Stomach smooth muscle (tissue), 2 donors: ENCODE measurements around the gene NUP58.
"Not testable (repeated sequence)": the region's sequence is repeated elsewhere in the genome, so short reads cannot be mapped to it uniquely, and the experiment has no call there.

Experiments
- H3K27ac ChIP-seq: one replicate; pipeline ENCODE4 v1.7.0; 2013; ENCODE audit warnings: mild to moderate bottlenecking, low read length, inconsistent platforms
- H3K27me3 ChIP-seq, 2 donors: one replicate each; pipeline ENCODE4 v1.7.0; 2013; ENCODE audit warnings: low read length in 2 of 2; ENCODE audit not compliant: insufficient read depth in 2 of 2, control insufficient read depth in 1 of 2
- H3K36me3 ChIP-seq, 2 donors: one replicate each; pipeline ENCODE4 v1.7.0; 2013; ENCODE audit warnings: low read length in 2 of 2; ENCODE audit not compliant: control insufficient read depth in 2 of 2, insufficient read depth in 2 of 2
- H3K4me1 ChIP-seq: one replicate; pipeline ENCODE4 v1.7.0; 2013; ENCODE audit warnings: low read length; ENCODE audit not compliant: control insufficient read depth, insufficient read depth
- H3K4me3 ChIP-seq, 2 donors: one replicate each; pipeline ENCODE4 v1.7.0; 2013; ENCODE audit warnings: low read length in 2 of 2
- H3K9ac ChIP-seq, 2 donors: one replicate each; pipeline ENCODE4 v1.7.0; 2013; ENCODE audit warnings: low read length in 2 of 2, mild to moderate bottlenecking in 1 of 2
- H3K9me3 ChIP-seq, 2 donors: one replicate each; pipeline ENCODE4 v1.7.0; 2013; ENCODE audit warnings: low read length in 2 of 2; ENCODE audit not compliant: control insufficient read depth in 2 of 2
- donor health status: healthy.
- donor health status: Pancreatic carcinoma.

NUP58 gene

GRCh38 chr13:25306671-25307464, 5.4 kb downstream of the NUP58 start:
- Histone ChIP-seq H3K36me3 (peaks cover 18 to 26% of the 10 kb centered on the region in 2 donors), H3K27me3 (no peaks in the 10 kb centered on the region)

GRCh38 chr13:25310891-25311290, 9.5 kb downstream of the NUP58 start:
- H3K9ac ChIP-seq = no peak overlapping the region
- no peaks in the 10 kb centered on the region for H3K4me1 ChIP-seq
- peaks cover 25 to 33% of the 10 kb centered on the region in 2 donors for H3K36me3 ChIP-seq
- no peaks in the 10 kb centered on the region for H3K9me3 ChIP-seq
- no peaks in the 10 kb centered on the region for H3K27me3 ChIP-seq
- no peak overlapping the region for H3K27ac ChIP-seq
- H3K4me3 ChIP-seq = no peak overlapping the region

More at GRCh38 chr13:25306671-25307464, 5.4 kb downstream of the NUP58 start:
- Histone ChIP-seq H3K4me1 (no peaks in the 10 kb centered on the region), H3K9me3 (no peaks in the 10 kb centered on the region), H3K4me3 (no peak overlapping the region), H3K9ac (no peak overlapping the region), H3K27ac (no peak overlapping the region)

- peaks cover 21 to 22% of the 10 kb centered on the region in 2 donors for H3K36me3 ChIP-seq
- not testable (repeated sequence) for H3K9me3 ChIP-seq, H3K9ac ChIP-seq, H3K27ac ChIP-seq, H3K27me3 ChIP-seq, H3K4me1 ChIP-seq, H3K4me3 ChIP-seq
These were observed 17.5 kb downstream of the NUP58 start for GRCh38 chr13:25318946-25319345.

GRCh38 chr13:25319771-25320170, 18.3 kb downstream of the NUP58 start:
- H3K36me3 ChIP-seq = peaks cover 21 to 22% of the 10 kb centered on the region in 2 donors
- no peak overlapping the region for H3K4me3 ChIP-seq
- no peaks in the 10 kb centered on the region for H3K4me1 ChIP-seq
- H3K9ac ChIP-seq = no peak overlapping the region
- H3K9me3 ChIP-seq = no peaks in the 10 kb centered on the region
- no peaks in the 10 kb centered on the region for H3K27me3 ChIP-seq
- no peak overlapping the region for H3K27ac ChIP-seq

GRCh38 chr13:25324100-25324499, 22.7 kb downstream of the NUP58 start:
- Histone ChIP-seq H3K4me1 (no peaks in the 10 kb centered on the region), H3K27ac (no peak overlapping the region), H3K9me3 (no peaks in the 10 kb centered on the region), H3K9ac (no peak overlapping the region), H3K27me3 (no peaks in the 10 kb centered on the region), H3K36me3 (peaks cover 22 to 24% of the 10 kb centered on the region in 2 donors), H3K4me3 (no peak overlapping the region)

- Histone ChIP-seq H3K4me3 (no peak overlapping the region), H3K9me3 (no peaks in the 10 kb centered on the region), H3K4me1 (no peaks in the 10 kb centered on the region), H3K9ac (no peak overlapping the region), H3K27ac (no peak overlapping the region), H3K27me3 (no peaks in the 10 kb centered on the region), H3K36me3 (peaks cover 24 to 40% of the 10 kb centered on the region in 2 donors)
These were observed 28.3 kb downstream of the NUP58 start for GRCh38 chr13:25329706-25330105.

- no peak overlapping the region for H3K9ac ChIP-seq
- no peaks in the 10 kb centered on the region for H3K4me1 ChIP-seq
- no peak overlapping the region for H3K27ac ChIP-seq
- no peak overlapping the region for H3K4me3 ChIP-seq
- H3K27me3 ChIP-seq = no peaks in the 10 kb centered on the region
- H3K36me3 ChIP-seq = peaks cover 19 to 35% of the 10 kb centered on the region in 2 donors
- no peaks in the 10 kb centered on the region for H3K9me3 ChIP-seq
These were observed 29.1 kb downstream of the NUP58 start for GRCh38 chr13:25330541-25330940.

GRCh38 chr13:25335856-25336255, 34.4 kb downstream of the NUP58 start:
- H3K4me1 ChIP-seq = no peaks in the 10 kb centered on the region
- H3K9me3 ChIP-seq = no peaks in the 10 kb centered on the region
- H3K36me3 ChIP-seq = peaks cover 9 to 19% of the 10 kb centered on the region in 2 donors
- no peak overlapping the region for H3K9ac ChIP-seq
- no peaks in the 10 kb centered on the region for H3K27me3 ChIP-seq
- no peak overlapping the region for H3K4me3 ChIP-seq
- no peak overlapping the region for H3K27ac ChIP-seq

GRCh38 chr13:25345576-25345975, 44.2 kb downstream of the NUP58 start:
- Histone ChIP-seq H3K27me3 (no peaks in the 10 kb centered on the region), H3K4me1 (no peaks in the 10 kb centered on the region), H3K4me3 (no peak overlapping the region), H3K27ac (no peak overlapping the region), H3K9ac (no peak overlapping the region), H3K9me3 (no peaks in the 10 kb centered on the region), H3K36me3 (peaks cover 0 to 5% of the 10 kb centered on the region in 2 donors)

- Histone ChIP-seq H3K4me1 (no peaks in the 10 kb centered on the region), H3K4me3 (no peak overlapping the region), H3K27me3 (no peaks in the 10 kb centered on the region), H3K27ac (no peak overlapping the region), H3K36me3 (no peaks in the 10 kb centered on the region), H3K9ac (no peak overlapping the region), H3K9me3 (no peaks in the 10 kb centered on the region)
These were observed 45.7 kb downstream of the NUP58 start for GRCh38 chr13:25347151-25347550.

- peaks cover 0 to 4% of the 10 kb centered on the region in 2 donors for H3K27me3 ChIP-seq
- no peak overlapping the region for H3K9ac ChIP-seq
- no peak overlapping the region for H3K27ac ChIP-seq
- H3K36me3 ChIP-seq = no peaks in the 10 kb centered on the region
- H3K9me3 ChIP-seq = no peaks in the 10 kb centered on the region
- no peak overlapping the region for H3K4me3 ChIP-seq
- no peaks in the 10 kb centered on the region for H3K4me1 ChIP-seq
These were observed 50.0 kb downstream of the NUP58 start for GRCh38 chr13:25351404-25351803.
